DOHH2 (cell line): ENCODE results near the gene WNT8B.

Experiments
- EZH2phosphoT487 ChIP-seq: fragments of 200-600 bp; sonication (generic); IDR thresholded peaks from 2 replicates; pipeline ENCODE4 v1.6.1; 2017; ENCODE audit warnings: borderline replicate concordance, mild to moderate bottlenecking, antibody characterized with exemption, low read length, moderate library complexity, mixed read lengths
- TF ChIP-seq, protein P1 (sequence below): fragments of 200-600 bp; sonication (generic); IDR thresholded peaks from one replicate; pipeline ENCODE4 v1.5.1; 2014; ENCODE audit warnings: antibody characterized with exemption, mild to moderate bottlenecking, low read depth, low read length; ENCODE audit not compliant: poor library complexity, severe bottlenecking

- TF ChIP-seq, protein P1, sequence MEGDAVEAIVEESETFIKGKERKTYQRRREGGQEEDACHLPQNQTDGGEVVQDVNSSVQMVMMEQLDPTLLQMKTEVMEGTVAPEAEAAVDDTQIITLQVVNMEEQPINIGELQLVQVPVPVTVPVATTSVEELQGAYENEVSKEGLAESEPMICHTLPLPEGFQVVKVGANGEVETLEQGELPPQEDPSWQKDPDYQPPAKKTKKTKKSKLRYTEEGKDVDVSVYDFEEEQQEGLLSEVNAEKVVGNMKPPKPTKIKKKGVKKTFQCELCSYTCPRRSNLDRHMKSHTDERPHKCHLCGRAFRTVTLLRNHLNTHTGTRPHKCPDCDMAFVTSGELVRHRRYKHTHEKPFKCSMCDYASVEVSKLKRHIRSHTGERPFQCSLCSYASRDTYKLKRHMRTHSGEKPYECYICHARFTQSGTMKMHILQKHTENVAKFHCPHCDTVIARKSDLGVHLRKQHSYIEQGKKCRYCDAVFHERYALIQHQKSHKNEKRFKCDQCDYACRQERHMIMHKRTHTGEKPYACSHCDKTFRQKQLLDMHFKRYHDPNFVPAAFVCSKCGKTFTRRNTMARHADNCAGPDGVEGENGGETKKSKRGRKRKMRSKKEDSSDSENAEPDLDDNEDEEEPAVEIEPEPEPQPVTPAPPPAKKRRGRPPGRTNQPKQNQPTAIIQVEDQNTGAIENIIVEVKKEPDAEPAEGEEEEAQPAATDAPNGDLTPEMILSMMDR: no peak
- no peak for TF ChIP-seq EZH2phosphoT487
These were observed 42.4 kb downstream of the WNT8B start for GRCh38 chr10:100505164-100505563.
